Measurements from ENCODE around the gene MED12L. TPM values are rescaled to one million over a fixed set of nuclear protein-coding genes. Genes with fewer than 3 reads are reported as not detected.

Gene MED12L, protein sequence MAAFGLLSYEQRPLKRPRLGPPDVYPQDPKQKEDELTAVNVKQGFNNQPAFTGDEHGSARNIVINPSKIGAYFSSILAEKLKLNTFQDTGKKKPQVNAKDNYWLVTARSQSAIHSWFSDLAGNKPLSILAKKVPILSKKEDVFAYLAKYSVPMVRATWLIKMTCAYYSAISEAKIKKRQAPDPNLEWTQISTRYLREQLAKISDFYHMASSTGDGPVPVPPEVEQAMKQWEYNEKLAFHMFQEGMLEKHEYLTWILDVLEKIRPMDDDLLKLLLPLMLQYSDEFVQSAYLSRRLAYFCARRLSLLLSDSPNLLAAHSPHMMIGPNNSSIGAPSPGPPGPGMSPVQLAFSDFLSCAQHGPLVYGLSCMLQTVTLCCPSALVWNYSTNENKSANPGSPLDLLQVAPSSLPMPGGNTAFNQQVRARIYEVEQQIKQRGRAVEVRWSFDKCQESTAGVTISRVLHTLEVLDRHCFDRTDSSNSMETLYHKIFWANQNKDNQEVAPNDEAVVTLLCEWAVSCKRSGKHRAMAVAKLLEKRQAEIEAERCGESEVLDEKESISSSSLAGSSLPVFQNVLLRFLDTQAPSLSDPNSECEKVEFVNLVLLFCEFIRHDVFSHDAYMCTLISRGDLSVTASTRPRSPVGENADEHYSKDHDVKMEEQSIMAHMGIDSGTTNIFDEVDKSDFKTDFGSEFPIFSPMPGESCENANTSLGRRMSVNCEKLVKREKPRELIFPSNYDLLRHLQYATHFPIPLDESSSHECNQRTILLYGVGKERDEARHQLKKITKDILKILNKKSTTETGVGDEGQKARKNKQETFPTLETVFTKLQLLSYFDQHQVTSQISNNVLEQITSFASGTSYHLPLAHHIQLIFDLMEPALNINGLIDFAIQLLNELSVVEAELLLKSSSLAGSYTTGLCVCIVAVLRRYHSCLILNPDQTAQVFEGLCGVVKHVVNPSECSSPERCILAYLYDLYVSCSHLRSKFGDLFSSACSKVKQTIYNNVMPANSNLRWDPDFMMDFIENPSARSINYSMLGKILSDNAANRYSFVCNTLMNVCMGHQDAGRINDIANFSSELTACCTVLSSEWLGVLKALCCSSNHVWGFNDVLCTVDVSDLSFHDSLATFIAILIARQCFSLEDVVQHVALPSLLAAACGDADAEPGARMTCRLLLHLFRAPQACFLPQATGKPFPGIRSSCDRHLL (N-terminal part only)
- total RNA-seq (2021) = 3.0 and 4.0 TPM in 2 replicates
- Bru-seq, nascent RNA = percentile 49 among the genes with signal in this experiment
- BruChase-seq, experiment 1, labeled RNA remaining after a 2-hour chase = percentile 46 among the genes with signal in this experiment
- BruChase-seq, experiment 2, labeled RNA remaining after a 6-hour chase = percentile 42 among the genes with signal in this experiment
- long read RNA-seq = 0 reads

DNA sequence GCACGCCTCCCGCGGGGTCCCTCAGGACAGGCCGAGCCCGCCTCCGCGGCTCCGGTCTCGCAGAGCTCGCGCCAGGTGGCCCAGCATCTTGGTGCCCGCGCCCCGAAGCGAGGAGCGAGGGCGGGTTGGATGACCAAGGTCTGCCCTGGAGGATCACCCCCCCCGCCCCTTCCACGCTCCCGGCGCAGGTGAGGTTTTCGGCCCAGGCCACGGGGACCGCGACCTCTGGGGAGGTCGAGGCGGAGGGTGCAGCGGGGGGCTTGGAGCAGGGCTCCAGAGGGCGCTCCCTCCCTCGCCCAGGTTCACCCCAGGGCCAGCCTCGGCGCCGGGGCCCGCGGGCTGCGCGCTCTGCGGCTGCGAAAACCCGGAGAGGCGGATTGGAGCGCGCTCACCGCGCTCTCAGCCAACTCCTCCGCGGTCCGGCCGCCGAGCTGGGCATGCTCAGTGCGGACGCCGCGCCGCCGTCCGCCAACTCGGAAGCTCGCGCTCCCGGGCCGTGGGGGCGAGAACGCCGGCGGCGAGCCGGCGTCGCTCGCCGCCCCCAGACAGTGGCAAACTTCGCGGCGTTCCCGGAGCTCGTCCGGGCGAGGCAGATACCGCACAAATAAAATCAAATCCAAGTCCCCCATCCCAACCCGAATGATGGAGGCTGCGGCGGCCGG lies at the start of gene MED12L:
TSS of gene MED12L (plus strand) at position 438 of the 662 bp plus-strand sequence. CDS start 1,263 bp downstream, outside the sequence.
- intact Hi-C loops (cut with micrococcal nuclease; ENCODE audit: unreplicated experiment) = loop anchor here (10.0 kb wide), 1 partner anchor 321 kb away; the partner anchor contains the start of gene SIAH2
- H3K4me3 ChIP-seq = peak within 1 kb of the TSS; percentile 74
- no peaks in the 10 kb centered on the region for H3K27me3 ChIP-seq (ENCODE audit: insufficient read depth, low read depth)
- BruUV-seq (replicated peaks) = no TSS peak
- no peaks in the 10 kb centered on the region for H3K36me3 ChIP-seq (ENCODE audit: low read depth)
- H3K4me2 ChIP-seq = peak within 1 kb of the TSS; percentile 73
- H3K79me2 ChIP-seq (ENCODE audit: low read depth) = no peaks in the 10 kb centered on the region
- no peaks in the 10 kb centered on the region for H3K4me1 ChIP-seq (replicated peaks; ENCODE audit: insufficient read depth)
- CTCF ChIA-PET = interaction anchor here (0.6 to 0.7 kb wide), 4 partner anchors 14 to 1064 kb away, joined by 3 to 7 read pairs (median 4); no protein-coding TSS in a partner anchor
- peak within 1 kb of the TSS; percentile 98 for H2AFZ ChIP-seq
- H4K20me1 ChIP-seq (ENCODE audit: insufficient read depth) = no peaks in the 10 kb centered on the region
- TF ChIP-seq EZH2 (IDR thresholded peaks at IDR 0.05; ENCODE audit: low read depth) (no peak), CTCF (conservative IDR thresholded peaks at IDR 0.05) (peak; percentile 26; the same call in 1 of the 2 replicates)
- no peak within 1 kb of the TSS for H3K27ac ChIP-seq
- H3F3A ChIP-seq (ENCODE audit: insufficient read depth, low read depth) = no peaks in the 10 kb centered on the region
- peak; percentile 42 to 84 for DNase-seq
- POLR2A ChIA-PET (ENCODE audit: unreplicated experiment) = no interaction called here
- no peaks in the 10 kb centered on the region for H3K9me3 ChIP-seq (ENCODE audit: insufficient read depth, low read depth)
- H3K9me2 ChIP-seq (ENCODE audit: insufficient read depth) = no peaks in the 10 kb centered on the region

- H3K4me1 ChIP-seq (replicated peaks; ENCODE audit: insufficient read depth) = peaks cover 10% of the 10 kb centered on the region; the same call in 1 of the 2 replicates
- intact Hi-C loops (cut with micrococcal nuclease; ENCODE audit: unreplicated experiment) = no loop called here
- H3K27ac ChIP-seq = no peak overlapping the region
- H3K4me2 ChIP-seq = no peak overlapping the region
- BruUV-seq (replicated peaks) = no TSS peak
- TF ChIP-seq EZH2 (IDR thresholded peaks at IDR 0.05; ENCODE audit: low read depth) (no peak), CTCF (conservative IDR thresholded peaks at IDR 0.05) (no peak)
- no peaks in the 10 kb centered on the region for H3K9me2 ChIP-seq (ENCODE audit: insufficient read depth)
- H3F3A ChIP-seq (ENCODE audit: insufficient read depth, low read depth) = no peaks in the 10 kb centered on the region
- no peaks in the 10 kb centered on the region for H3K27me3 ChIP-seq (ENCODE audit: insufficient read depth, low read depth)
- no peaks in the 10 kb centered on the region for H3K9me3 ChIP-seq (ENCODE audit: insufficient read depth, low read depth)
- no peaks in the 10 kb centered on the region for H3K79me2 ChIP-seq (ENCODE audit: low read depth)
- ChIA-PET CTCF (no interaction called here), POLR2A (ENCODE audit: unreplicated experiment) (interaction anchor here (0.6 kb wide), 1 partner anchor 82 kb away, joined by 7 read pairs; no protein-coding TSS in a partner anchor)
- no peaks in the 10 kb centered on the region for H3K36me3 ChIP-seq (ENCODE audit: low read depth)
- DNase-seq = peak; percentile 57 to 77
- H3K4me3 ChIP-seq = no peak overlapping the region
- no peak overlapping the region for H2AFZ ChIP-seq
- no peaks in the 10 kb centered on the region for H4K20me1 ChIP-seq (ENCODE audit: insufficient read depth)
Observed at GRCh38 chr3:151037746-151038477, 47.6 kb upstream of the MED12L start.
